Common myeloid progenitor, CD34-positive (primary cell): ENCODE measurements around the gene ARRB1.
A peak's percentile ranks its signal among the peaks of the same experiment; 100 is the strongest.

ENCODE experiments used
- CTCF ChIA-PET: fragments of 350-600 bp; sonication (Branson Sonifier 250); formaldehyde crosslinking; loops from one replicate; lab custom pipeline; 2021; ENCODE audit warnings: antibody characterized with exemption; lab: Charles Lee
- POLR2A ChIA-PET: fragments of 350-600 bp; sonication (Branson Sonifier 250); formaldehyde crosslinking; loops from one replicate; lab custom pipeline; 2021; ENCODE audit warnings: antibody characterized with exemption; lab: Charles Lee
- DNase-seq, 3 donors: peaks; one replicate each; pipeline versions ENCODE4 v3.0.0 to v3.0.0-alpha.2; 2013
- H3K27ac ChIP-seq, 2 experiments: 1 replicate in 1 of 2; 2 replicates in 1 of 2; pipeline ENCODE4 v1.7.0; 2013; ENCODE audit warnings: inconsistent platforms in 2 of 2, low read length in 2 of 2, mild to moderate bottlenecking in 2 of 2, low read depth in 1 of 2, moderate library complexity in 1 of 2; ENCODE audit not compliant: severe bottlenecking in 2 of 2, insufficient read depth in 1 of 2, poor library complexity in 1 of 2
- H3K27me3 ChIP-seq, 5 experiments: replicated peaks in 2 of 5; 1 replicate in 3 of 5; 2 replicates in 2 of 5; pipeline versions ENCODE4 v1.6.1 to v1.7.0; 2013; ENCODE audit warnings: low read length in 4 of 5, mild to moderate bottlenecking in 2 of 5, moderate library complexity in 2 of 5, inconsistent platforms in 1 of 5; ENCODE audit not compliant: insufficient read depth in 5 of 5, control insufficient read depth in 4 of 5
- H3K36me3 ChIP-seq, 4 experiments: 1 replicate in 2 of 4; 2 replicates in 2 of 4; pipeline versions ENCODE4 v1.6.1 to v1.7.0; 2013; ENCODE audit warnings: low read length in 3 of 4, control low read depth in 1 of 4, mild to moderate bottlenecking in 1 of 4; ENCODE audit not compliant: control insufficient read depth in 4 of 4, insufficient read depth in 4 of 4
- H3K4me1 ChIP-seq, 4 experiments: 1 replicate in 3 of 4; 2 replicates in 1 of 4; pipeline versions ENCODE4 v1.6.1 to v1.7.1; 2013; ENCODE audit warnings: low read length in 3 of 4, mild to moderate bottlenecking in 3 of 4, control low read depth in 1 of 4, inconsistent platforms in 1 of 4, moderate library complexity in 1 of 4; ENCODE audit not compliant: control insufficient read depth in 4 of 4, insufficient read depth in 4 of 4; ENCODE audit errors: control extremely low read depth in 1 of 4
- H3K4me3 ChIP-seq, 7 experiments: 1 replicate in 4 of 7; 2 replicates in 3 of 7; pipeline versions ENCODE4 v1.5.1 to v1.7.0; 2013; ENCODE audit warnings: mild to moderate bottlenecking in 7 of 7, low read length in 6 of 7, moderate library complexity in 6 of 7, inconsistent platforms in 2 of 7, low read depth in 2 of 7, control low read depth in 1 of 7; ENCODE audit not compliant: insufficient read depth in 4 of 7, control insufficient read depth in 1 of 7; ENCODE audit errors: extremely low read depth in 1 of 7
- H3K9me3 ChIP-seq, 5 experiments: 1 replicate in 4 of 5; 2 replicates in 1 of 5; pipeline versions ENCODE4 v1.6.1 to v1.7.1; 2013; ENCODE audit warnings: low read length in 4 of 5, mild to moderate bottlenecking in 2 of 5, inconsistent platforms in 1 of 5, low read depth in 1 of 5, moderate library complexity in 1 of 5; ENCODE audit not compliant: control insufficient read depth in 4 of 5, insufficient read depth in 2 of 5; ENCODE audit errors: control extremely low read depth in 1 of 5
- WGBS: methylation state at CpG from one replicate; pipeline ENCODE4 v1.1.5; 2013; ENCODE audit not compliant: insufficient coverage; 5-methylcytosine and 5-hydroxymethylcytosine counted together

ARRB1 gene

DNA sequence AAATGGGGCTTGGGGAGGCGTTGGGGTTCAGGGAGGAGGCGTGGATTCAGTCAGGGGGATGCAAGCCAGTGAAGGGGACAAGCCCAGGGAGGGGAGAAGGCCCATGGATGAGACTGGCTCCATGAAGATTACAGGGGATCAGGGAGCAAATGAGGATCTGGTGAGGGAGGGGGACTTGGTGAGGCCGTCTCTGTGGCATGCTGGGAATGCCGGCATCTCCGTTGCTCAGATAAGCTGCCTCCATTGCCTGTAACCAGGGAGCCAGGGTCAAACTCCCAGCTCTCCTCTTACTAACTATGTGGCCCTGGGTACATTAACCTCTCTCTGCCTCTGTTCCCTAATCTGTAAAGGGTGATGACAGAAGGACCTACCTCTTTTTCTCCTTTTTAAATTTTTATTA lies 72.2 kb downstream of the ARRB1 start:
- H3K36me3 ChIP-seq, result peaks cover 14 to 81% (median 51%) of the 10 kb centered on the region in 4 experiments
- WGBS, result 96% methylated on average over 4 of the region's 5 CpGs

DNA sequence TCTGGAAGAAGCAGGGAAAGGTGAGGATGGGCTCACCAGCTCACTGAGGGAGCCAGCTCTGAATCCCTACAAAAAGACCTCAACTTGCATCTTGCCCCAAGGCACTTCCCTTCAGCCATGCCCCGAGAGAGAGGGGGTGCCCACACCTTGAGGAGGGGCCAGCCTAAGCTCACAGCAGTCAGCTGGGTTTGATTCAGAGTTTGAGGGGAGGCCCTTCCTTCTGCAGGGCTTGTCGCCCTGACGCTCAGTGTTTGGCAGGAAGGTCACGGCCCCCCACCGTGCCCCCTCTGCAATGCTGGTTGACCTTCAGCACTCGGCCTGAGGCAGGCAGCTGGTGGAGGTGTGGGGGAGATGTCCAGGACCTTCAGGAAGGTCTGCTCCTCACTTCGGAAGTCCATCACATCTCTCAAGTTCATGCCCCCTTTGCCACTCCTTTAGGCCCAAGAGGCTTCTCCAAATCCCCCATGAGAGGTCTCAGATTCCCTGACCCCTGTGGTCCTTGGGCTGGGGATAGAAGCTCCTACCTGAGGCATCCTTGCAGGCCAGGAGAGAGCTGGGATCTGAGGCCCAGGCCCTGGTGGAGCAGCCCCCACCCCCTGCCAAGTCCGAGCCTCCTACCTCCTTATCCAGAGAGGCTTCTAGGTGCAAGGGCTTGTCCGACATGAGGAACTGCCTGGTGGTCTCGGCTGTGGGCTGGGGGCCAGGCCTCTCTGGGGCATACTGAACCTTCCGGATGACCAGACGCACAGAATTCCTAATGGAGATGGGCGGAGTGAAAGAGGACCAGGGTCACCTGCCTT lies 73.3 kb downstream of the ARRB1 start:
- Histone ChIP-seq H3K4me3 (no peak overlapping the region), H3K36me3 (peaks cover 12 to 81% (median 53%) of the 10 kb centered on the region in 4 experiments), H3K27ac (peak overlapping the region; percentile 67 to 80), H3K9me3 (no peaks in the 10 kb centered on the region), H3K4me1 (peaks cover 16 to 55% (median 47%) of the 10 kb centered on the region in 4 experiments), H3K27me3 (no peaks in the 10 kb centered on the region)
- ChIA-PET CTCF (interaction anchor here (1.3 to 12.1 kb wide), 6 partner anchors 7 to 130 kb away, joined by 3 to 265 read pairs (median 12); no protein-coding TSS in a partner anchor), POLR2A (no interaction called here)
- 86% methylated on average over 10 of the region's 13 CpGs for WGBS
- no peak for DNase-seq

More for the DNA sequence above, 72.2 kb downstream of the ARRB1 start:
- peaks cover 16 to 44% (median 37%) of the 10 kb centered on the region in 4 experiments for H3K4me1 ChIP-seq
- DNase-seq, result no peak
- H3K4me3 ChIP-seq, result no peak overlapping the region
- ChIA-PET CTCF (interaction anchor here (0.6 to 12.1 kb wide), 30 partner anchors 8 to 326 kb away, joined by 3 to 265 read pairs (median 5); no protein-coding TSS in a partner anchor), POLR2A (no interaction called here)
- no peaks in the 10 kb centered on the region for H3K9me3 ChIP-seq
- no peaks in the 10 kb centered on the region for H3K27me3 ChIP-seq
- peak overlapping the region; percentile 37 to 67 for H3K27ac ChIP-seq

DNA sequence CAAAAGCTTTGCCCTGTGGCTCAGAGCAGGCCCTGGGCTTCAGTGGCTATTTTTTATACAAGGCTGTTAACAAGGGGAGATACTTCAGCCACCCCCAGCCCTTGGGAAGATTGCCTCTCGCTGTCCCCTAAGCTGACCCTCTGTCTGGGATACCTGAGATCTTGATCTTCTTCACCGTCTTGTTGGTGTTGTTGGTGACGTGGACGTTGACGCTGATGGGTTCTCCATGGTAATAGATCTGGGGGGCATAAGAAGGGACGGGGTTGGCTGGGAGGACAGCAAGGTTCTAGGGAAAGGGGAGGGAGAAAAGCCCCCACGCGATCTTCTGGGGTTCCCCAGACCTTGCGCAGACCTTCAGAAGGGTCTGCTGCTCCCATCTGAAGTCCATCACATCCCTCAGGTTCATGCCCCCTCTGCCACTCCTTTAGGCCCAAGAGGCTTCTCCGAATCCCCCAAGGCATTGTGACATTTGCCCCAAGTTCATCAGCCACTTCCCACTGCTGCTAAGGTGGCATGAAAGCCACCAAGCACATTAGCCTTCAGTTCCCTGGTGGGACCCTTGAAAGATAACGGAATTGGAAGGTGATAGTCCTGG lies 74.2 kb downstream of the ARRB1 start:
- no peak overlapping the region for H3K4me3 ChIP-seq
- H3K27ac ChIP-seq, result peak overlapping the region; percentile 67 to 80
- H3K9me3 ChIP-seq, result no peaks in the 10 kb centered on the region
- H3K4me1 ChIP-seq, result peaks cover 16 to 64% (median 56%) of the 10 kb centered on the region in 4 experiments
- DNase-seq, result no peak
- ChIA-PET POLR2A (no interaction called here), CTCF (interaction anchor here (1.1 to 12.1 kb wide), 12 partner anchors 12 to 167 kb away, joined by 3 to 265 read pairs (median 6); no protein-coding TSS in a partner anchor)
- H3K27me3 ChIP-seq, result no peaks in the 10 kb centered on the region
- 98% methylated on average over 6 of the region's 11 CpGs for WGBS
- peaks cover 11 to 81% (median 52%) of the 10 kb centered on the region in 4 experiments for H3K36me3 ChIP-seq

DNA sequence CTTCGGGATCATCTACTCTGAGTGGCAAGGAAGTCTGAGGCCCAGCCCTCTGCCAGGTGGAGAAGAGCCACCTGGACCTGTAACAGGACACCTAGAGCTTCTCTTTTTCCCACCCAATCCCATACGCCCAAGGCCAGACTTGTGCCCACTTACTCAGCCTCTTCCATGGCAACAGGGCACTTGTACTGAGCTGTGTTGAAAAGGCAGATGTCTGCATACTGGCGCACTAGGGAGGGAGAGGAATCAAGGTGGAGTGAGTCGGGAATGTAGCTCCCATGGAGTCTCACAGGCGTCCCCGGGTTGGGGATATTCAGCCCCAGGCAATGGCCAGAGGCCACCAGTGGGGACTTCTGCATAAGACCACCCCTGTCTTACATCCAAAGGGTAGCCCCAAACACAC lies 74.8 kb downstream of the ARRB1 start:
- Histone ChIP-seq H3K27ac (peak overlapping the region; percentile 67 to 80), H3K4me3 (no peak overlapping the region), H3K27me3 (no peaks in the 10 kb centered on the region), H3K9me3 (no peaks in the 10 kb centered on the region), H3K4me1 (peaks cover 16 to 69% (median 57%) of the 10 kb centered on the region in 4 experiments), H3K36me3 (peaks cover 9 to 81% (median 51%) of the 10 kb centered on the region in 4 experiments)
- ChIA-PET CTCF (interaction anchor here (0.6 to 12.1 kb wide), 15 partner anchors 11 to 168 kb away, joined by 3 to 265 read pairs (median 6); no protein-coding TSS in a partner anchor), POLR2A (interaction anchor here (0.7 kb wide), 1 partner anchor 79 kb away, joined by 3 read pairs; no protein-coding TSS in a partner anchor)
- 91% methylated on average over 4 of the region's 6 CpGs for WGBS
- no peak for DNase-seq

DNA sequence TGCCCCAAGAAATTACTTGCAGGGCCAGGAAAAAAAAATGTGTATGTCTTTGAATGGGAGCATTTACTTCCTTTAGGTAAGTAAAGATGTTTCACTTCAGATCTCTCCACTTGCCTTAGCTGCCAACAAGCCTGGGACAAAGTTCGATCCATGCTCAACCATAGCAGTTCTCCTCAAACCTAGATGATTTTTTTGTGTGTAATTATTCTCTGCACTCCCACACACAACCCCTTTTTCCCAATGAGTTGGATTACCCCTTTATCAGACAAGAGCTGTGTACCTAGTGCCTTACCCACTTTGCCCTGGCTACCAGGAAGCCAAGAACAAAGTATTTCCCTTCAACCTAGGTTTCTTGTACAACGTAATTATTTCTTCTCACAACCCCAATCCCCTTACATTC lies 75.3 kb downstream of the ARRB1 start:
- DNase-seq, result no peak
- Histone ChIP-seq H3K4me3 (peak overlapping the region in 1 of 7 experiments; percentile 23), H3K27ac (peak overlapping the region; percentile 67 to 80), H3K27me3 (no peaks in the 10 kb centered on the region), H3K9me3 (no peaks in the 10 kb centered on the region), H3K36me3 (peaks cover 6 to 81% (median 49%) of the 10 kb centered on the region in 4 experiments), H3K4me1 (peaks cover 16 to 73% (median 57%) of the 10 kb centered on the region in 4 experiments)
- no CpG with 5 or more reads among the region's 2 CpGs for WGBS
- CTCF ChIA-PET, result interaction anchor here (0.6 to 12.1 kb wide), 18 partner anchors 9 to 168 kb away, joined by 3 to 265 read pairs (median 5); no protein-coding TSS in a partner anchor
- POLR2A ChIA-PET, result interaction anchor here (0.7 kb wide), 1 partner anchor 80 kb away, joined by 3 read pairs; no protein-coding TSS in a partner anchor

DNA sequence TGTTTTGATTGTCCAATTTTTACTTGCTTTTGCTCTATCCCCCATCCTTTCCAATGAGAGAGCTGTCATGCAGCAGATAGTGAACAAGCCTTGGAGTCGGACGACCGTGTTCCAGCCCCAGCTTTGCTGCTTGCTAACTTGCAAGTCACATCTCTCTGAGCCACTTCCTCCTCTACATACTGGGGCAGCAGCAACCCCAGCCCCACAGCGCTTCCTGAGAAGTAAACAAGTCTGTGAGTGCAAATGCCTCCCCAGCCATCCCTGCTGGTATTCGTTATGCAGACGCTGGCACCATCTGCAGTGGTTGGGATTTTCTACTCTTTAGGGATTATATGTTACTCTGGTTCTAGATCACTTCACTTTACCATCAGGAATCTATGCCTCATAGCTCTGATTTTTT lies 75.9 kb downstream of the ARRB1 start:
- POLR2A ChIA-PET, result no interaction called here
- peaks cover 16 to 73% (median 57%) of the 10 kb centered on the region in 4 experiments for H3K4me1 ChIP-seq

More for the DNA sequence above, 75.9 kb downstream of the ARRB1 start:
- DNase-seq, result peak; percentile 84 to 96 (median 93)
- Histone ChIP-seq H3K36me3 (peaks cover 6 to 81% (median 47%) of the 10 kb centered on the region in 4 experiments), H3K27me3 (no peaks in the 10 kb centered on the region), H3K9me3 (no peaks in the 10 kb centered on the region), H3K4me3 (peak overlapping the region in 4 of 7 experiments; percentile 23 to 34 (median 32)), H3K27ac (peak overlapping the region in 1 of 2 experiments; percentile 80)
- CTCF ChIA-PET, result interaction anchor here (0.9 to 12.1 kb wide), 15 partner anchors 9 to 136 kb away, joined by 3 to 265 read pairs (median 6); partner anchors contain the start of gene TPBGL
- 0% methylated on average over 1 of the region's 6 CpGs for WGBS
